A549 (cell line): ENCODE measurements around the gene RAB4B. TPM values are rescaled to one million over a fixed set of nuclear protein-coding genes. Genes with fewer than 3 reads are reported as not detected.

Experiments
- ATAC-seq, 2 experiments: fragments of 200-7000 bp in 1 of 2; fragments of >200 bp in 1 of 2; cut with Nextera tagmentation in 1 of 2; cut with Tn5 transposase in 1 of 2; 3 replicates each; pipeline versions ENCODE4 v1.8.0 to v1.9.1; 2018 to 2020; ENCODE audit warnings: mild to moderate bottlenecking in 1 of 2, moderate library complexity in 1 of 2
- CTCF ChIA-PET: fragments of 300-600 bp; sonication (Branson Sonifier 250); formaldehyde crosslinking; extraction: SDS; loops from one replicate; lab custom pipeline; 2021; ENCODE audit warnings: antibody characterized with exemption, inconsistent platforms; lab: Yijun Ruan, JAX
- POLR2A ChIA-PET: fragments of 350-600 bp; formaldehyde crosslinking; extraction: SDS; loops from one replicate; lab custom pipeline; 2021; ENCODE audit warnings: antibody characterized with exemption, inconsistent platforms; lab: Yijun Ruan, JAX
- DNase-seq, 2 experiments: peaks; one replicate each; pipeline versions ENCODE4 v3.0.0 to v3.0.0-alpha.2; 2011 to 2016; ENCODE audit warnings: low read depth in 1 of 2, low spot score in 1 of 2
- FAIRE-seq: peaks from 2 replicates; lab custom pipeline; 2011; peaks lifted over from hg19 to GRCh38; lab: Jason Lieb, UNC
- H3K27ac ChIP-seq, 2 experiments: fragments of >200 bp; sonication (Bioruptor Twin); formaldehyde crosslinking; 3 replicates each; pipeline ENCODE4 v1.5.1; 2016 to 2017
- H3K4me1 ChIP-seq: fragments of >200 bp; sonication (Bioruptor Twin); formaldehyde crosslinking; 3 replicates; pipeline ENCODE4 v1.6.1; 2016
- H3K4me2 ChIP-seq: fragments of >200 bp; sonication (Bioruptor Twin); formaldehyde crosslinking; 3 replicates; pipeline ENCODE4 v1.6.1; 2016
- H3K4me3 ChIP-seq: fragments of >200 bp; sonication (Bioruptor Twin); formaldehyde crosslinking; 3 replicates; pipeline ENCODE4 v1.5.1; 2016
- H3K9me3 ChIP-seq: fragments of >200 bp; sonication (Bioruptor Twin); formaldehyde crosslinking; 3 replicates; pipeline ENCODE4 v1.6.1; 2016
- BHLHE40 ChIP-seq: IDR thresholded peaks from 2 replicates; pipeline ENCODE4 v1.6.1; 2012; ENCODE audit warnings: low read depth, low read length, inconsistent platforms
- CHD2 ChIP-seq: fragments of 150-350 bp; IDR thresholded peaks from 2 replicates; pipeline ENCODE4 v1.6.1; 2014; ENCODE audit warnings: low read length; ENCODE audit not compliant: partially characterized antibody
- EP300 ChIP-seq, 2 experiments: fragments of >200 bp; sonication (Bioruptor Twin); formaldehyde crosslinking; IDR thresholded peaks; 2 replicates in 1 of 2; 3 replicates in 1 of 2; pipeline ENCODE4 v1.6.1; 2016 to 2017
- FOSL2 ChIP-seq, 2 experiments: fragments of 450-650 bp in 1 of 2; fragments of >200 bp in 1 of 2; sonication (Bioruptor Twin) in 1 of 2; formaldehyde crosslinking; IDR thresholded peaks; 2 replicates each; pipeline versions ENCODE4 v1.5.0 to v1.6.1; 2016 to 2020; ENCODE audit warnings: mild to moderate bottlenecking in 1 of 2, moderate library complexity in 1 of 2
- FOXS1 ChIP-seq: fragments of 250-450 bp; sonication (Bioruptor Pico); IDR thresholded peaks from 2 replicates; pipeline ENCODE4 v1.5.0; 2020; ENCODE audit warnings: mild to moderate bottlenecking, moderate library complexity
- HDAC2 ChIP-seq: fragments of 200-600 bp; sonication (generic); IDR thresholded peaks from 2 replicates; pipeline ENCODE4 v1.6.1; 2016
- HEYL ChIP-seq: fragments of 250-450 bp; sonication (Bioruptor Pico); IDR thresholded peaks from 2 replicates; pipeline ENCODE4 v1.8.0; 2021; ENCODE audit warnings: mild to moderate bottlenecking, moderate library complexity
- HOXA7 ChIP-seq: fragments of 250-450 bp; sonication (Bioruptor Pico); IDR thresholded peaks from 2 replicates; pipeline ENCODE4 v1.5.0; 2020; ENCODE audit warnings: mild to moderate bottlenecking, moderate library complexity
- HOXB13 ChIP-seq: fragments of 250-450 bp; sonication (Bioruptor Pico); IDR thresholded peaks from 2 replicates; pipeline ENCODE4 v1.5.0; 2020; ENCODE audit warnings: low read depth, mild to moderate bottlenecking, moderate library complexity
- HOXB5 ChIP-seq: fragments of 250-450 bp; sonication (Bioruptor Pico); IDR thresholded peaks from 2 replicates; pipeline ENCODE4 v1.5.0; 2020; ENCODE audit warnings: mild to moderate bottlenecking, moderate library complexity
- JUN ChIP-seq, 2 experiments: fragments of >200 bp; sonication (Bioruptor Twin); formaldehyde crosslinking; IDR thresholded peaks; 2 replicates in 1 of 2; 3 replicates in 1 of 2; pipeline ENCODE4 v1.6.1; 2016 to 2017
- NPAS2 ChIP-seq: fragments of 250-450 bp; sonication (Bioruptor Pico); IDR thresholded peaks from 2 replicates; pipeline ENCODE4 v1.8.0; 2022; ENCODE audit warnings: mild to moderate bottlenecking, moderate library complexity, borderline replicate concordance
- PHF8 ChIP-seq: fragments of 200-600 bp; sonication (generic); IDR thresholded peaks from 2 replicates; pipeline ENCODE4 v1.6.1; 2016; ENCODE audit warnings: low read depth, mild to moderate bottlenecking, antibody characterized with exemption, moderate library complexity, borderline replicate concordance
- RAD21 ChIP-seq, 2 experiments: fragments of >200 bp in 1 of 2; sonication (Bioruptor Twin) in 1 of 2; formaldehyde crosslinking in 1 of 2; IDR thresholded peaks in 1 of 2; conservative IDR thresholded peaks in 1 of 2; 2 replicates in 1 of 2; 3 replicates in 1 of 2; pipeline ENCODE4 v1.6.1; 2012 to 2018; ENCODE audit warnings: inconsistent platforms in 1 of 2
- RNF2 ChIP-seq: fragments of 200-600 bp; sonication (generic); IDR thresholded peaks from 2 replicates; pipeline ENCODE4 v1.6.1; 2016; ENCODE audit warnings: low read depth, mild to moderate bottlenecking, antibody characterized with exemption, moderate library complexity, borderline replicate concordance
- SMC3 ChIP-seq: fragments of >200 bp; sonication (Bioruptor Twin); formaldehyde crosslinking; IDR thresholded peaks from 3 replicates; pipeline ENCODE4 v1.6.1; 2018; ENCODE audit warnings: inconsistent platforms
- ZSCAN20 ChIP-seq: fragments of 250-450 bp; sonication (Bioruptor Pico); IDR thresholded peaks from 2 replicates; pipeline ENCODE4 v1.8.0; 2022; ENCODE audit warnings: mild to moderate bottlenecking, moderate library complexity
- WGBS: methylation state at CpG from one replicate; pipeline ENCODE4 v1.1.6; 2017; ENCODE audit errors: missing lambda C conversion rate; 5-methylcytosine and 5-hydroxymethylcytosine counted together
- polyA plus RNA-seq, 4 experiments: library from polyadenylated mRNA; depleted of rRNA in 3 of 4; stranded (reverse); fragments of >200 nt; fragmentation: RNase III in 1 of 4; extraction: RNeasy Plus Mini Kit Qiagen cat#74134 plus additional on column Dnase treatment in 1 of 4; gene quantifications; 2 replicates in 3 of 4; 3 replicates in 1 of 4; pipeline ENCODE4 v1.2.3, GENCODE V29; 2011 to 2017
- TF ChIP-seq, protein P1 (sequence below): fragments of 450-650 bp; IDR thresholded peaks from 2 replicates; pipeline ENCODE4 v1.6.1; 2014; ENCODE audit warnings: antibody characterized with exemption
- TF ChIP-seq, protein P2 (sequence below): fragments of 150-350 bp; IDR thresholded peaks from 2 replicates; pipeline ENCODE4 v1.6.1; 2014; ENCODE audit warnings: low read depth, mild to moderate bottlenecking, low read length
- TF ChIP-seq, protein P3 (sequence below): IDR thresholded peaks from 2 replicates; pipeline ENCODE4 v1.6.1; 2012
- TF ChIP-seq, protein P4 (sequence below): fragments of >200 bp; sonication (Bioruptor Twin); formaldehyde crosslinking; IDR thresholded peaks from 3 replicates; pipeline ENCODE4 v1.6.1; 2016

Gene RAB4B
- polyA plus RNA-seq, 2 of the 4 experiments (the other 2 are of a cell fraction), result 20.7 to 22.9 TPM

DNA sequence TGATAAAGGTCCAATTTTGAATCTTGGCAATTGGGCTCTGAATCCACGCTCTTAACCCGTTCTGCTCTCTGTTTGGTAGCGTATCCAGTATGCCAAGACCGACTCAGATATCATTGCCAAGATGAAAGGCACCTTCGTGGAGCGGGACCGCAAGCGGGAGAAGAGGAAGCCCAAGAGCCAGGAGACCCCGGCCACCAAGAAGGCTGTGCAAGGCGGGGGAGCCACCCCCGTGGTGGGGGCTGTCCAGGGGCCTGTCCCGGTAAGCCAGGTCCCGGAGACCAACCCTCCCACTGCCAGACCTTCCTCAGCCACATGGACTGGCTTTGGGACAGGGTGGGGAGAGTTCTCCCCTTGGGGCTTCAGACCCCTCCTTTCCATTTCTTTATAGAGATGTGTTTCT lies 18.7 kb upstream of the RAB4B start:
- DNase-seq, result no peak
- Histone ChIP-seq H3K27ac (no peak overlapping the region), H3K4me1 (peaks cover 21% of the 10 kb centered on the region), H3K4me2 (no peak overlapping the region), H3K9me3 (no peaks in the 10 kb centered on the region), H3K4me3 (no peak overlapping the region)
- WGBS, result 94% methylated on average over 13 of the region's 13 CpGs
- no peak for ATAC-seq
- POLR2A ChIA-PET, result interaction anchor here (0.6 to 1.5 kb wide), 3 partner anchors 9 to 1113 kb away, joined by 3 to 5 read pairs (median 4); partner anchors contain the start of genes ACTMAP and RAB4B
- CTCF ChIA-PET, result interaction anchor here (0.6 to 9.7 kb wide), 5 partner anchors 15 to 244 kb away, joined by 3 to 71 read pairs (median 4); partner anchors contain the start of gene RAB4B
- no peak for TF ChIP-seq RAD21 (conservative IDR thresholded peaks at IDR 0.05 in 1 of 2, IDR thresholded peaks at IDR 0.05 in 1 of 2)
- TF ChIP-seq EP300 (IDR thresholded peaks at IDR 0.05), result no peak
- TF ChIP-seq SMC3, result no peak
- TF ChIP-seq, protein P1, sequence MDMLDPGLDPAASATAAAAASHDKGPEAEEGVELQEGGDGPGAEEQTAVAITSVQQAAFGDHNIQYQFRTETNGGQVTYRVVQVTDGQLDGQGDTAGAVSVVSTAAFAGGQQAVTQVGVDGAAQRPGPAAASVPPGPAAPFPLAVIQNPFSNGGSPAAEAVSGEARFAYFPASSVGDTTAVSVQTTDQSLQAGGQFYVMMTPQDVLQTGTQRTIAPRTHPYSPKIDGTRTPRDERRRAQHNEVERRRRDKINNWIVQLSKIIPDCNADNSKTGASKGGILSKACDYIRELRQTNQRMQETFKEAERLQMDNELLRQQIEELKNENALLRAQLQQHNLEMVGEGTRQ, result no peak
- TF ChIP-seq HOXB5, result no peak
- no peak for TF ChIP-seq HOXB13 (CRISPR knock-in tag)
- no peak for TF ChIP-seq HOXA7 (CRISPR knock-in tag)
- TF ChIP-seq ZSCAN20 (CRISPR knock-in tag), result no peak
- FAIRE-seq, result no peak

DNA sequence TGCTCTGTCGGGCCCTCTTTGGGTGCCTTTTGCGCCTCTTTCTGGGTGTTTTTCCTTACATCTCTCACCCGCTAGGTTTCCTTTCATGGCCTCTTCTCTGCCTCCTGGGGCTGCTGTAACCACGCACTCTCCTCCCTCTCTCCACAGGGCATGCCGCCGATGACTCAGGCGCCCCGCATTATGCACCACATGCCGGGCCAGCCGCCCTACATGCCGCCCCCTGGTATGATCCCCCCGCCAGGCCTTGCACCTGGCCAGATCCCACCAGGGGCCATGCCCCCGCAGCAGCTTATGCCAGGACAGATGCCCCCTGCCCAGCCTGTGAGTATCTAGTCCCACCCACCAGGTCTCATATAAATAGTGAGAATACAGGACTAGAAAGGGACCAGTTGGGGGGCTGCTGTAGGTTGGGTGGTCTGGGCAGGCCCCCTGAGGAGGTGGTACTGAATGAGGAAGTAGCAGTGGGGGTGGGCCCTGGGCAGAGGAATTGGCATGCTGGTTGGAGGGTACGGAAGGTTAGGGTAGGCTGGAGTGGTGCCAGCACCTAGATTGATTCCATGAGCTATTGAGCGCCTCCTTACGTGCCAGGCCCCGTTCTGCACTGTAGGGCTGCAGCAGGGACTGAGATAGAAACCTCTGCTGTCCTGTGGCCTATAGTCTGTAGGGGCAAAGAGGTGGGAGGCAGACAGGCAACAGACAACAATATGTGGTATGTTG lies 15.1 kb upstream of the RAB4B start:
- Histone ChIP-seq H3K4me3 (no peak overlapping the region), H3K9me3 (no peaks in the 10 kb centered on the region), H3K4me1 (no peaks in the 10 kb centered on the region), H3K4me2 (no peak overlapping the region), H3K27ac (no peak overlapping the region)
- WGBS, result 92% methylated on average over 16 of the region's 17 CpGs
- CTCF ChIA-PET, result interaction anchor here (0.5 to 1.4 kb wide), 2 partner anchors 14 to 117 kb away, joined by 3 to 4 read pairs; no protein-coding TSS in a partner anchor
- DNase-seq (no peak), ATAC-seq (no peak), FAIRE-seq (no peak)
- POLR2A ChIA-PET, result interaction anchor here (1.0 kb wide), 1 partner anchor 12 kb away, joined by 5 read pairs; the partner anchor contains the start of gene ACTMAP
- TF ChIP-seq NPAS2 (CRISPR knock-in tag) (no peak), CHD2 (no peak), JUN (IDR thresholded peaks at IDR 0.05) (no peak), FOSL2 (IDR thresholded peaks at IDR 0.05) (no peak), FOSL2 (CRISPR knock-in tag; IDR thresholded peaks at IDR 0.05) (no peak)

DNA sequence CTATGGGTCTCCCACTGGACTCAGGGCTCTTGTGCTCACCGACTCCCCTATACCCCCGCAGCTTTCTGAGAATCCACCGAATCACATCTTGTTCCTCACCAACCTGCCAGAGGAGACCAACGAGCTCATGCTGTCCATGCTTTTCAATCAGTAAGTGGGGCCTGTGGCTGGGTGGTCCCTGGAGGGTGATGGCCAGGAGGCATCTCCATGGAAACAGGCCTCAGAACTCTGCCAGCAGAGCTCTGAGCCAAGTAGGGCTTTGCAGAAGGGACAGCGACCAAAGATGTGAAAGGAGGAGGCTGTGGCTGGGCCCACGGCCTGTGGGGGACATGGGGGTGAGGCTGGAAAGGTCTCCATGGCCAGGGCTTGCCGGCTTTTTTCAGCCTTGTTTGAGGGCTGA lies 14.5 kb upstream of the RAB4B start:
- Histone ChIP-seq H3K4me3 (no peak overlapping the region), H3K27ac (no peak overlapping the region), H3K4me2 (no peak overlapping the region), H3K9me3 (no peaks in the 10 kb centered on the region), H3K4me1 (no peaks in the 10 kb centered on the region)
- no peak for ATAC-seq
- no peak for FAIRE-seq
- DNase-seq, result no peak
- 94% methylated on average over 7 of the region's 7 CpGs for WGBS
- TF ChIP-seq, protein P2, sequence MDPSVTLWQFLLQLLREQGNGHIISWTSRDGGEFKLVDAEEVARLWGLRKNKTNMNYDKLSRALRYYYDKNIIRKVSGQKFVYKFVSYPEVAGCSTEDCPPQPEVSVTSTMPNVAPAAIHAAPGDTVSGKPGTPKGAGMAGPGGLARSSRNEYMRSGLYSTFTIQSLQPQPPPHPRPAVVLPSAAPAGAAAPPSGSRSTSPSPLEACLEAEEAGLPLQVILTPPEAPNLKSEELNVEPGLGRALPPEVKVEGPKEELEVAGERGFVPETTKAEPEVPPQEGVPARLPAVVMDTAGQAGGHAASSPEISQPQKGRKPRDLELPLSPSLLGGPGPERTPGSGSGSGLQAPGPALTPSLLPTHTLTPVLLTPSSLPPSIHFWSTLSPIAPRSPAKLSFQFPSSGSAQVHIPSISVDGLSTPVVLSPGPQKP, result no peak
- TF ChIP-seq, protein P3, sequence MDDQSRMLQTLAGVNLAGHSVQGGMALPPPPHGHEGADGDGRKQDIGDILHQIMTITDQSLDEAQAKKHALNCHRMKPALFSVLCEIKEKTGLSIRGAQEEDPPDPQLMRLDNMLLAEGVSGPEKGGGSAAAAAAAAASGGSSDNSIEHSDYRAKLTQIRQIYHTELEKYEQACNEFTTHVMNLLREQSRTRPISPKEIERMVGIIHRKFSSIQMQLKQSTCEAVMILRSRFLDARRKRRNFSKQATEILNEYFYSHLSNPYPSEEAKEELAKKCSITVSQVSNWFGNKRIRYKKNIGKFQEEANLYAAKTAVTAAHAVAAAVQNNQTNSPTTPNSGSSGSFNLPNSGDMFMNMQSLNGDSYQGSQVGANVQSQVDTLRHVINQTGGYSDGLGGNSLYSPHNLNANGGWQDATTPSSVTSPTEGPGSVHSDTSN, result no peak
- no peak for TF ChIP-seq ZSCAN20 (CRISPR knock-in tag)
- TF ChIP-seq HEYL, result no peak
- no peak for TF ChIP-seq JUN (IDR thresholded peaks at IDR 0.05)
- no peak for TF ChIP-seq RNF2
- no peak for TF ChIP-seq HDAC2
- no peak for TF ChIP-seq NPAS2 (CRISPR knock-in tag)
- no peak for TF ChIP-seq PHF8
- TF ChIP-seq FOXS1 (CRISPR knock-in tag), result no peak
- TF ChIP-seq, protein P4, sequence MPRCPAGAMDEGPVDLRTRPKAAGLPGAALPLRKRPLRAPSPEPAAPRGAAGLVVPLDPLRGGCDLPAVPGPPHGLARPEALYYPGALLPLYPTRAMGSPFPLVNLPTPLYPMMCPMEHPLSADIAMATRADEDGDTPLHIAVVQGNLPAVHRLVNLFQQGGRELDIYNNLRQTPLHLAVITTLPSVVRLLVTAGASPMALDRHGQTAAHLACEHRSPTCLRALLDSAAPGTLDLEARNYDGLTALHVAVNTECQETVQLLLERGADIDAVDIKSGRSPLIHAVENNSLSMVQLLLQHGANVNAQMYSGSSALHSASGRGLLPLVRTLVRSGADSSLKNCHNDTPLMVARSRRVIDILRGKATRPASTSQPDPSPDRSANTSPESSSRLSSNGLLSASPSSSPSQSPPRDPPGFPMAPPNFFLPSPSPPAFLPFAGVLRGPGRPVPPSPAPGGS, result no peak
- TF ChIP-seq BHLHE40, result no peak
- POLR2A ChIA-PET, result interaction anchor here (1.0 kb wide), 1 partner anchor 13 kb away, joined by 5 read pairs; the partner anchor contains the start of gene ACTMAP
- CTCF ChIA-PET, result interaction anchor here (0.5 to 1.5 kb wide), 3 partner anchors 9 to 118 kb away, joined by 3 to 4 read pairs (median 3); no protein-coding TSS in a partner anchor
